ENCODE data around the gene LCE3B.

The LCE3B gene

DNA sequence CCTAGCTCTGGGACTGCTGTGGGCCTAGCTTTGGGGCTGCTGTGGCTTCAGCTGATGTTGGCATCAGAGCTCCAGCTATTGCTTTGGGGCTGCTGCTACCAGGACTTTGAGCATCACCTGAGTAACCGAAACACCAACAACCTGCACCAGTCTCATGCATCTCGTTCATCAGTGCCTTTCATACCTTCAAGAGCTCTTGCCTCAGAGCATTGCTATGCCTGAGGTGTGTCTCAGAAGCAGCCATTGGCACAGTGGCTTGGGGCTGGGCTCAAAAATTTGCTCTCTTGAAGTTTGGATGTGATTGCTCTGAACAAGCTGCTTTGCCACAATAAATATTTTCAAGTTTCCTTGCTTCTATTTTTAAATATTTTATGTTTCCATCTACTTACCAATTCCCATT is 42.8 kb downstream of the LCE3B start:
- H3K27ac ChIP-seq, result no peak overlapping the region
- no peak overlapping the region for H3K4me3 ChIP-seq

DNA sequence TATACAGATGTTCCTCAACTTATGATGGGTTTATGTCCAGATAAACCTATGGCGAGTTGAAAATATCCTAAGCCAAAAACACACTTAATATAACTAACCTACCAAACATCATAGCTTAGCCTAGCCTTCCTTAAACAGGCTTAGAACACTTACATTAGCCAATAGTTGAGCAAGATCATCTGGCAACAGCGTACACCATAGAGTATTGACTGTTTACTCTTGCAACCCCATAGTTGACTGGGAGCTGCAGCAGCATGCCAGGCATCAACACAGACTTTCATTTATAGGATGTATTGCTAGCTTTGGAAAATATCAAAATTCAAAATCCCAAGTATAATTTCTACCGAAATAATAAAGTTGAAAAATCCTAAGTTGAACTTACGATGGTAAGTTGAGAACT is 44.1 kb downstream of the LCE3B start:
- H3K4me3 ChIP-seq, result no peak overlapping the region
- H3K27ac ChIP-seq, result no peak overlapping the region

DNA sequence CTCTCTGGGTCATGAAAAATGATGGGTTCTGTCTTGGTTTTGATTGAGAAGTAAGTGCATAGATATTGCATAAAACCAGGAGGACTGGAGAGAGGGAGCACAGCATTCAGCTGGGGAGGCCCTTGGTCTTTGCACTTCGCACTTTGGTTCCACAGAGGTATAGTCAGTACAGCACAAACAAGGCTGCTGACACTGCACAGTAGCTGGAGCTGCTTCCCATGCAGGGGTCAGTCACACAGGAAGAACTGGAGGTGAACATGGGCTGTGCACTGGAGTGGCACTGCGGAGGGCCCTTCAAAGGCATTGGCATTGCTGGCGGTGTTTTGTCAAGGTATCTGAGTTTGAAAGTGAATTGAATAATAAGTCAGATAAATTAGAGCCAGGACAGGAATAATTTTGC is 45.0 kb downstream of the LCE3B start:
- Histone ChIP-seq H3K4me3 (no peak overlapping the region), H3K27ac (no peak overlapping the region)

DNA sequence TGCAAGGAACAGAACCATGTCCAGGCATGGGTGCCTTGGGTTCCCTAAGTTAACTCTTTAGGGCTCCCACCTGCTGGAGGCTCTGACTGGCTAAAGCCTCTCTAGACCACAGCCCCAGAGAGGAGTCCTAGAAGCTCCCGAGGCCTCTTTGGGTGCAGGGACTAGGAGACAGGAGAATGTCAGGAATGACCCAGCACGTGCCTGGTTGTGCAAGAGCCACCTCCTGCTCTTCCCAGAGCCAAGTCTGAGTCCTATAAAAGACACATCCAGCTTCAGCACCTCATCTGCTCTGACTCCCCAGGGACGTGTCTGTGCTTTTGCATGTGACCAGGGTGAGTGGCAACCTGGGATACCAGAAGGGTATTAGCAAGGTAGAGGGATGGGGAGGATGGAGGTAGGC is 49.5 kb downstream of the LCE3B start, which contains the start of gene LCE2D:
TSS of gene LCE2D (plus strand) at position 283 of the 400 bp plus-strand sequence. CDS start 726 bp downstream, outside the sequence.
- Histone ChIP-seq H3K4me3 (no peak within 1 kb of the TSS), H3K27ac (no peak within 1 kb of the TSS)

All from skin epidermis (tissue), 12 donors.